Parathyroid adenoma (tissue), 2 donors: ENCODE measurements around the gene ANKS1A.

Experiments used
- H2AFZ ChIP-seq: fragments of 300-600 bp; sonication (generic); one replicate; pipeline ENCODE4 v1.7.0; 2017; ENCODE audit warnings: antibody characterized with exemption, mild to moderate bottlenecking
- H3K27ac ChIP-seq: fragments of 300-600 bp; sonication (generic); one replicate; pipeline ENCODE4 v1.7.0; 2017
- H3K27me3 ChIP-seq: fragments of 300-600 bp; sonication (generic); one replicate; pipeline ENCODE4 v1.7.0; 2017; ENCODE audit warnings: low read length; ENCODE audit not compliant: control insufficient read depth, insufficient read depth
- H3K36me3 ChIP-seq: fragments of 300-600 bp; sonication (generic); one replicate; pipeline ENCODE4 v1.7.0; 2017; ENCODE audit warnings: low read length; ENCODE audit not compliant: control insufficient read depth, insufficient read depth
- H3K4me1 ChIP-seq: fragments of 300-600 bp; sonication (generic); one replicate; pipeline ENCODE4 v1.7.0; 2017; ENCODE audit warnings: control low read depth
- H3K4me2 ChIP-seq: fragments of 300-600 bp; sonication (generic); one replicate; pipeline ENCODE4 v1.7.0; 2017; ENCODE audit warnings: low read length
- H3K4me3 ChIP-seq: fragments of 300-600 bp; sonication (generic); one replicate; pipeline ENCODE4 v1.7.0; 2017; ENCODE audit warnings: low read depth, low read length
- H3K79me2 ChIP-seq: fragments of 300-600 bp; sonication (generic); one replicate; pipeline ENCODE4 v1.7.0; 2017; ENCODE audit warnings: control low read depth
- H3K9ac ChIP-seq: fragments of 300-600 bp; sonication (generic); one replicate; pipeline ENCODE4 v1.7.0; 2017; ENCODE audit warnings: mild to moderate bottlenecking
- H3K9me3 ChIP-seq: fragments of 300-600 bp; sonication (generic); one replicate; pipeline ENCODE4 v1.7.0; 2017; ENCODE audit warnings: low read length; ENCODE audit not compliant: control insufficient read depth
- TF ChIP-seq, protein P1 (sequence below): fragments of 300-600 bp; sonication (generic); IDR thresholded peaks from one replicate; pipeline ENCODE4 v1.7.0; 2017; ENCODE audit warnings: antibody characterized with exemption, mild to moderate bottlenecking
- donor health status: primary hyperparathyroidism.

The ANKS1A gene

DNA sequence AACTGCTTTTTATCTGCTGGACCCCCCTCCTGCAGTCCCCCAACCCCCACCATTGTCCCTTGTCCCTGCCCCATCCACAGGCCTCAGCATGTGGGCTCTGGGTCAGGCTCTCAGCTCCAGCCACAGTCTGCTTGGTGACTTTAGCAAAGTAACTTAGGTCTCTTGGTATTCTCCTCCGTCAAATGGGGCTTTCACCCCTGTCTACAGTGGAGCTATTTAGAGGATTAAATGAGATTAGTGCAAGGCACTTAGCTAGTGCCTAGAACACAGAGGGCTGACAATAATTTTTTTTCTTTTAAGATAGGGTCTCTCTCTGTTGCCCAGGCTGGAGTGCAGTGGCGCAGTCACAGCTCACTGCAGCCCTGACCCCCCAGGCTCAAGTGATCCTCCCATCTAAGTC lies 180.2 kb downstream of the ANKS1A start:
- H3K36me3 ChIP-seq = no peaks in the 10 kb centered on the region
- H3K27ac ChIP-seq = no peak overlapping the region

DNA sequence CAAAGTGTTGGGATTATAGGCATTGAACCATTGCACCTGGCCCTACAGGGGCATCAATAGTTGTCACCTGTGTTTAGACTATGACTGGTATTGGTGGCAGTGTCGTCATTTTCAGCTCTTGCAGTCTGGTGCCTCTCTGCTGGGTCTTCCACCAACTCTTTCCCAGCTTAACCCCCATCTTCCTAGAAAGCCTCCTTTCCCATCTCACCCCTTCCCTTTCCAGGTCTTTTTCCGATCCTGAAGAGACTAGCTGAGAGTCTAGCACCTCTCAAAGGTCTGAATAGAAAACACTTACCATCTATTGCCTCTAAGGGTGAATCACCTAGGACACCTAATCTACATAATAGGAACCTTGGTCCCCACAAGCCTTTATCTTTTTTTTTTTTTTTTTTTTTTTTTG lies 181.1 kb downstream of the ANKS1A start:
- no peak overlapping the region for H3K4me3 ChIP-seq
- H3K9me3 ChIP-seq = no peaks in the 10 kb centered on the region
- no peaks in the 10 kb centered on the region for H3K36me3 ChIP-seq
- H3K27ac ChIP-seq = no peak overlapping the region
- H3K79me2 ChIP-seq = no peaks in the 10 kb centered on the region
- no peak overlapping the region for H2AFZ ChIP-seq
- no peaks in the 10 kb centered on the region for H3K27me3 ChIP-seq
- no peak overlapping the region for H3K9ac ChIP-seq
- no peak overlapping the region for H3K4me2 ChIP-seq
- no peaks in the 10 kb centered on the region for H3K4me1 ChIP-seq
- TF ChIP-seq, protein P1, sequence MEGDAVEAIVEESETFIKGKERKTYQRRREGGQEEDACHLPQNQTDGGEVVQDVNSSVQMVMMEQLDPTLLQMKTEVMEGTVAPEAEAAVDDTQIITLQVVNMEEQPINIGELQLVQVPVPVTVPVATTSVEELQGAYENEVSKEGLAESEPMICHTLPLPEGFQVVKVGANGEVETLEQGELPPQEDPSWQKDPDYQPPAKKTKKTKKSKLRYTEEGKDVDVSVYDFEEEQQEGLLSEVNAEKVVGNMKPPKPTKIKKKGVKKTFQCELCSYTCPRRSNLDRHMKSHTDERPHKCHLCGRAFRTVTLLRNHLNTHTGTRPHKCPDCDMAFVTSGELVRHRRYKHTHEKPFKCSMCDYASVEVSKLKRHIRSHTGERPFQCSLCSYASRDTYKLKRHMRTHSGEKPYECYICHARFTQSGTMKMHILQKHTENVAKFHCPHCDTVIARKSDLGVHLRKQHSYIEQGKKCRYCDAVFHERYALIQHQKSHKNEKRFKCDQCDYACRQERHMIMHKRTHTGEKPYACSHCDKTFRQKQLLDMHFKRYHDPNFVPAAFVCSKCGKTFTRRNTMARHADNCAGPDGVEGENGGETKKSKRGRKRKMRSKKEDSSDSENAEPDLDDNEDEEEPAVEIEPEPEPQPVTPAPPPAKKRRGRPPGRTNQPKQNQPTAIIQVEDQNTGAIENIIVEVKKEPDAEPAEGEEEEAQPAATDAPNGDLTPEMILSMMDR = no peak

More for the DNA sequence above, 180.2 kb downstream of the ANKS1A start:
- H2AFZ ChIP-seq = no peak overlapping the region
- H3K9me3 ChIP-seq = no peaks in the 10 kb centered on the region
- no peaks in the 10 kb centered on the region for H3K4me1 ChIP-seq
- no peak overlapping the region for H3K4me2 ChIP-seq
- TF ChIP-seq, protein P1 = no peak
- no peaks in the 10 kb centered on the region for H3K27me3 ChIP-seq
- H3K9ac ChIP-seq = no peak overlapping the region
- H3K79me2 ChIP-seq = no peaks in the 10 kb centered on the region
- H3K4me3 ChIP-seq = no peak overlapping the region

DNA sequence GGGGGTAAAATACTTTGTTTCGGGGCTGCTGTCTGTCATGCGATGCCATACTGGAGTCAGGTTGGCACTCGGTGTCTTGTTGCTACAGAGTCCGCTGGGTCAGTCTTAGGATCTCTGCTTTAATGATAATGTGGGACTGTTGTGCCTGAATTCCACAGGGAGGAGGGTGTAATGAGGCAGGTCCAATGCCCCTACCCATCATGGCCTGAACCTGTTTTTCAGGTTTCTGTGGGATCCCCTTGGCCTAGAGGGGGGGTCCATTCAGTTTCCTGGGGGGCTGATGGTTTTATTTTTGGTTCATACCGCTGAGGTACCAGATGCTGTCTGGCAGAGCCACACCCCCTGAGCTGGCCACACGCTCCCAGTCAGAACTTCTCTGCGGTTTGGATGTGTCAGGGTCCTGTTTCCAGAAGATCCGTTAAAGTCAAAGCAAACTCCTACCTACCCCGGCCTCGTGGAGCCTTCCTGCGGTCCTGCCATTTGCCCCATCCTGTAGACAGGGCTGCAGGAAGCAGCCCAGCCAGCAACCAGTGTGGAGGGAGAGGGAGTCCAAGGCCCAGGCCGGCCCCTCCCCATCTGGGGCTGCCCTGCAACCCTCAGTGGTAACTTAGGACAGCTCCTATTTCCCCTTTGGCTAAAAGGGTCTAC lies 182.4 kb downstream of the ANKS1A start:
- Histone ChIP-seq H3K36me3 (no peaks in the 10 kb centered on the region), H2AFZ (no peak overlapping the region), H3K4me3 (no peak overlapping the region), H3K27me3 (no peaks in the 10 kb centered on the region), H3K4me2 (no peak overlapping the region), H3K27ac (no peak overlapping the region), H3K9ac (no peak overlapping the region), H3K9me3 (no peaks in the 10 kb centered on the region), H3K79me2 (no peaks in the 10 kb centered on the region), H3K4me1 (no peaks in the 10 kb centered on the region)
- TF ChIP-seq, protein P1 = no peak

DNA sequence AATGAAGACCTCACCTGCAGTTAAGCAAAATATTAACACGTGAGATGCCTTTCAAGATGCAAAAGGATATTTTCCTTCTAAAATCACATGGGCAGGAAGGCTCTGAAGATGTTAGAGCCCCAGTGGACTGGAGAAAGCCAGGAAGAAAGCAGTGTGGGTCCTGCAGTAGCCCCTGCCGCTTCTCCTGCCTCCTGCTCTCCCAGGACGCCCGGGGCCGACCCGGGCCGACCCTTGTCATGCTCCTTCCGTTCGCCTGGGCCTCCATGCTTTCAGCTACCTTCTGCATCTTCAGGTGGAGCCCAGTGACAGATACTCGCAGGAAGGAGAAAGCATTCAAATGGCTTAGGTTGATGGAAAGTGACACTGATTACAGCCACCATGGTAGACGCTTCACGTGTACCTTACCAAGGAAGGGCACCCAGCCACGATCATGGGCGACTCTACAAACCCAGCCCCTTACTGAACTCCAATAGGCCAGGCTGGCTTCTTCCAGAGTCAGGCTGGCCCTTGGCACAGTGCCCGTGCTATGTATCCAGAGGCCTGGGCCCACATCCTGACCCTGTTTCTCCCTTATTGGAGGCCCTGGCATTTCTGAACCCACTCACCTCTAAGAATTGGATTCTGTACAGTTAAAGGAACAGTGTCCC lies 183.1 kb downstream of the ANKS1A start:
- H3K4me2 ChIP-seq = no peak overlapping the region
- no peaks in the 10 kb centered on the region for H3K9me3 ChIP-seq
- no peak overlapping the region for H3K9ac ChIP-seq
- TF ChIP-seq, protein P1 = no peak
- H3K27me3 ChIP-seq = no peaks in the 10 kb centered on the region
- H3K27ac ChIP-seq = no peak overlapping the region
- H3K4me1 ChIP-seq = no peaks in the 10 kb centered on the region
- no peak overlapping the region for H3K4me3 ChIP-seq
- H2AFZ ChIP-seq = no peak overlapping the region
- H3K79me2 ChIP-seq = no peaks in the 10 kb centered on the region
- H3K36me3 ChIP-seq = no peaks in the 10 kb centered on the region

DNA sequence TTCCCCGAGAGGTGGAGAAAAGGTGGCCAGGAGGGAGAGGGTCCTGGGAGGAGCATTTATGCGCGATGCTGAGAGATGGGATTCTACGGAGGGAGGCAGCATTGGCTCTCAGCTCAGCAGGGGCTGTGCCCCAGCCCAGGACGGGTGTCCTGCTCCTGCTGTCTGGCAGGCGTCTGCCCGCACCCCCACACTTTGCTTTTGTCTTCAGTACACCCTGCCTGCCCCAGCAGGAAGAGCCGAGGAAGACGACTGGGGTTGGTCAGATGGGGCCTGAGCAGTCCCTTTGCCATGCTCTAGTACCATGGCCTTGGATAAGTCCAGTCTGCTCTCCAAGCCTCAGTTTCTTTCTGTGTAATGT lies 183.6 kb downstream of the ANKS1A start:
- Histone ChIP-seq H3K4me1 (no peaks in the 10 kb centered on the region), H3K27me3 (no peaks in the 10 kb centered on the region), H3K79me2 (no peaks in the 10 kb centered on the region), H2AFZ (no peak overlapping the region), H3K9ac (no peak overlapping the region), H3K9me3 (no peaks in the 10 kb centered on the region), H3K36me3 (no peaks in the 10 kb centered on the region), H3K27ac (no peak overlapping the region), H3K4me3 (no peak overlapping the region), H3K4me2 (no peak overlapping the region)
- TF ChIP-seq, protein P1 = no peak
